Fibroblast of lung (primary cell): ENCODE measurements around the gene LCA5. TPM values are rescaled to one million over a fixed set of nuclear protein-coding genes. Genes with fewer than 3 reads are reported as not detected.

Source experiments
- DNase-seq, 2 donors: peaks; one replicate each; pipeline versions ENCODE4 v3.0.0 to v3.0.0-alpha.2; 2010; ENCODE audit warnings: low read depth in 2 of 2
- H2AFZ ChIP-seq: 2 replicates; pipeline ENCODE4 v1.5.1; 2012; ENCODE audit warnings: low read length, control low read depth, inconsistent platforms
- H3K27ac ChIP-seq: 2 replicates; pipeline ENCODE4 v1.5.1; 2011; ENCODE audit warnings: low read length, control low read depth; ENCODE audit not compliant: insufficient read depth
- H3K27me3 ChIP-seq: 2 replicates; pipeline ENCODE4 v1.5.1; 2011; ENCODE audit warnings: mild to moderate bottlenecking, low read length; ENCODE audit not compliant: control insufficient read depth, insufficient read depth
- H3K36me3 ChIP-seq: 2 replicates; pipeline ENCODE4 v1.5.1; 2011; ENCODE audit warnings: low read length; ENCODE audit not compliant: control insufficient read depth, insufficient read depth
- H3K4me1 ChIP-seq: 2 replicates; pipeline ENCODE4 v1.5.1; 2011; ENCODE audit warnings: low read length; ENCODE audit not compliant: control insufficient read depth, insufficient read depth; ENCODE audit errors: extremely low read depth
- H3K4me2 ChIP-seq: 2 replicates; pipeline ENCODE4 v1.5.1; 2011; ENCODE audit warnings: low read length, control low read depth; ENCODE audit not compliant: insufficient read depth; ENCODE audit errors: extremely low read depth
- H3K4me3 ChIP-seq, 4 experiments: fragments of 200-600 bp in 1 of 4; sonication (generic) in 1 of 4; replicated peaks in 1 of 4; 2 replicates each; pipeline ENCODE4 v1.5.1; 2011 to 2016; ENCODE audit warnings: low read length in 4 of 4, low read depth in 3 of 4, mild to moderate bottlenecking in 3 of 4, control low read depth in 2 of 4, inconsistent platforms in 1 of 4, mixed read lengths in 1 of 4; ENCODE audit not compliant: insufficient read depth in 1 of 4; ENCODE audit errors: control extremely low read depth in 1 of 4
- H3K79me2 ChIP-seq: 2 replicates; pipeline ENCODE4 v1.5.1; 2012; ENCODE audit warnings: mild to moderate bottlenecking, low read length, inconsistent platforms; ENCODE audit not compliant: control insufficient read depth, insufficient read depth
- H3K9ac ChIP-seq: 2 replicates; pipeline ENCODE4 v1.5.1; 2011; ENCODE audit warnings: mild to moderate bottlenecking, low read length, control low read depth; ENCODE audit not compliant: insufficient read depth
- H3K9me3 ChIP-seq: 2 replicates; pipeline ENCODE4 v1.5.1; 2012; ENCODE audit warnings: low read depth, low read length; ENCODE audit not compliant: control insufficient read depth, insufficient read depth
- H4K20me1 ChIP-seq: 2 replicates; pipeline ENCODE4 v1.5.1; 2011; ENCODE audit warnings: low read length; ENCODE audit not compliant: control insufficient read depth, insufficient read depth; ENCODE audit errors: extremely low read depth
- EZH2 ChIP-seq: IDR thresholded peaks from 2 replicates; pipeline ENCODE4 v1.5.1; 2012; ENCODE audit warnings: low read length, control low read depth, mild to moderate bottlenecking; ENCODE audit errors: missing control alignments
- polyA plus RNA-seq, 2 donors: library from polyadenylated mRNA; depleted of rRNA in 1 of 2; stranded (reverse) in 1 of 2; unstranded in 1 of 2; fragments of >200 nt; gene quantifications; 2 replicates each; pipeline ENCODE4 v1.2.1, GENCODE V29; 2011 to 2012; ENCODE audit warnings: missing spikeins in 1 of 2
- total RNA-seq: library from RNA; depleted of rRNA; stranded (reverse); fragments of >200 nt; gene quantifications from 2 replicates; pipeline ENCODE4 v1.2.1, GENCODE V29; 2014
- TF ChIP-seq, protein P1 (sequence below), 2 donors: IDR thresholded peaks in 1 of 2; conservative IDR thresholded peaks in 1 of 2; 1 replicate in 1 of 2; 2 replicates in 1 of 2; pipeline ENCODE4 v1.5.1; 2011 to 2012; ENCODE audit warnings: low read length in 2 of 2, control low read depth in 1 of 2, inconsistent platforms in 1 of 2, low read depth in 1 of 2, mild to moderate bottlenecking in 1 of 2

The LCA5 gene
- total and polyA plus RNA-seq, 2 donors (not counting 1 experiment from before 2014, with no cell fraction given): 3.3 to 7.8 TPM

DNA sequence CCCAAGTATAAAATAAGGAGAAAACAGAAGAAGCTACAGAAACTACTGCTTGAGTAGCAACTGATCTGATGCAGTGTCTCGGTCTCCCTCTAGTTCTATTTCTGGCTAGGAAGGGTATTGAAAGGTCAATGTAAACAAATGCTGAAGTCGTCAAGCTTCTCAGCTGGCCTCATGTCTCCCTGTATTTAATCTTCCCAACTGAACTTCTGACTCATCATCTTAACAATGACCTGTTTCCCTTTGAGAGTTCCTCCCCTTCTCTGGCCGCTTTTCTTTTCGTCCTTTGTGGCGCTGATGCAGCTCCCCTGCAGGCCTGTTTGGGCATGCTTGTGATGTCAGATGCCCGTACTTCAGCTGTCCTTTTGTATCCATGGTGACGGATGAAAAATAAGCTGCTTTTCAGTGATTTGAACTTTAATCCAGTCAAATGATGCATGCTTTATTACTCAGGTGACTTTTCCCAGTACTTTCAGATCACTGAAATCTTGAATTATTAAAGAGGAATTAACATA, 7.8 kb upstream of the LCA5 start:
- Histone ChIP-seq H4K20me1 (no peaks in the 10 kb centered on the region), H3K4me1 (peaks cover 9% of the 10 kb centered on the region), H3K36me3 (no peaks in the 10 kb centered on the region), H3K27ac (peak overlapping the region; percentile 79), H3K4me2 (peak overlapping the region; percentile 94), H3K27me3 (no peaks in the 10 kb centered on the region), H3K9me3 (no peaks in the 10 kb centered on the region), H3K9ac (peak overlapping the region; percentile 23), H2AFZ (no peak overlapping the region), H3K79me2 (no peaks in the 10 kb centered on the region), H3K4me3 (peak overlapping the region in 1 of 4 experiments; percentile 20)
- TF ChIP-seq EZH2: no peak
- TF ChIP-seq, protein P1, sequence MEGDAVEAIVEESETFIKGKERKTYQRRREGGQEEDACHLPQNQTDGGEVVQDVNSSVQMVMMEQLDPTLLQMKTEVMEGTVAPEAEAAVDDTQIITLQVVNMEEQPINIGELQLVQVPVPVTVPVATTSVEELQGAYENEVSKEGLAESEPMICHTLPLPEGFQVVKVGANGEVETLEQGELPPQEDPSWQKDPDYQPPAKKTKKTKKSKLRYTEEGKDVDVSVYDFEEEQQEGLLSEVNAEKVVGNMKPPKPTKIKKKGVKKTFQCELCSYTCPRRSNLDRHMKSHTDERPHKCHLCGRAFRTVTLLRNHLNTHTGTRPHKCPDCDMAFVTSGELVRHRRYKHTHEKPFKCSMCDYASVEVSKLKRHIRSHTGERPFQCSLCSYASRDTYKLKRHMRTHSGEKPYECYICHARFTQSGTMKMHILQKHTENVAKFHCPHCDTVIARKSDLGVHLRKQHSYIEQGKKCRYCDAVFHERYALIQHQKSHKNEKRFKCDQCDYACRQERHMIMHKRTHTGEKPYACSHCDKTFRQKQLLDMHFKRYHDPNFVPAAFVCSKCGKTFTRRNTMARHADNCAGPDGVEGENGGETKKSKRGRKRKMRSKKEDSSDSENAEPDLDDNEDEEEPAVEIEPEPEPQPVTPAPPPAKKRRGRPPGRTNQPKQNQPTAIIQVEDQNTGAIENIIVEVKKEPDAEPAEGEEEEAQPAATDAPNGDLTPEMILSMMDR (conservative IDR thresholded peaks at IDR 0.05 in 1 of 2, IDR thresholded peaks at IDR 0.05 in 1 of 2; ENCODE audit: low read depth in 1 of 2, low read length in 2 of 2): peak; percentile 58 to 74
- peak; percentile 99 to 100 for DNase-seq

DNA sequence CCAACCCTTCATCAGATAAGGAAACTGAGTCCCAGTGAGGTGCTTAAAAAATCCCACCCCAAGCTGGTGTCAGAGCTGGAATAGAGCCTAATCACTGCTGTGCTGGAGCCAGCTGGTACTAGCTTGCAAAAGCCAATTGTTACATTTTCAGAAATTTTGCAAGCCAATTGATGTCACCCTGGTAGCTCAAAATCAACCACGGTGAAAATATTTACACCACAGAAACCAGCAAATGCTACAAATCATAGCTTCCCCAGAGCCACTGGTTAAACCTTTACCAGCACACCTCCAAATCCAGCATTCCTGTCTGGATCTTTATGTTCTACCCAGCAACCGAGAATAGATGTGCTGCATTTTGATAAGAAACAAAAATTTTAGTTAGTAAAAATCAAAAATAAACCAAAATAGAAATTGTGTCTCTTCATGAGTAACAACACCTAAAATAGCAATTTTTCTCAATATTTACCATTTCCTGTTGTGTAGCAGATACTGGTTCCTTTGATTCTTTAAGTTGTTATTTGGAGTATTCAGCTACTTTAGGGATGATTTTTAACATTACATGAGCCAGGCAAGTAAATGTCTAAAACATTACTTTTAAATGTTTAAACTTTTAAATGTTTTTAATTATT, 7.2 kb upstream of the LCA5 start:
- Histone ChIP-seq H2AFZ (no peak overlapping the region), H3K4me1 (peaks cover 9% of the 10 kb centered on the region), H3K4me2 (peak overlapping the region; percentile 94), H3K4me3 (peak overlapping the region in 1 of 4 experiments; percentile 6), H3K79me2 (no peaks in the 10 kb centered on the region), H4K20me1 (no peaks in the 10 kb centered on the region), H3K9ac (no peak overlapping the region), H3K9me3 (no peaks in the 10 kb centered on the region), H3K27ac (peak overlapping the region; percentile 55), H3K27me3 (no peaks in the 10 kb centered on the region), H3K36me3 (no peaks in the 10 kb centered on the region)
- TF ChIP-seq, protein P1 (conservative IDR thresholded peaks at IDR 0.05 in 1 of 2, IDR thresholded peaks at IDR 0.05 in 1 of 2; ENCODE audit: low read depth in 1 of 2, low read length in 2 of 2): no peak
- TF ChIP-seq EZH2: no peak
- DNase-seq: peak; percentile 56 to 89

DNA sequence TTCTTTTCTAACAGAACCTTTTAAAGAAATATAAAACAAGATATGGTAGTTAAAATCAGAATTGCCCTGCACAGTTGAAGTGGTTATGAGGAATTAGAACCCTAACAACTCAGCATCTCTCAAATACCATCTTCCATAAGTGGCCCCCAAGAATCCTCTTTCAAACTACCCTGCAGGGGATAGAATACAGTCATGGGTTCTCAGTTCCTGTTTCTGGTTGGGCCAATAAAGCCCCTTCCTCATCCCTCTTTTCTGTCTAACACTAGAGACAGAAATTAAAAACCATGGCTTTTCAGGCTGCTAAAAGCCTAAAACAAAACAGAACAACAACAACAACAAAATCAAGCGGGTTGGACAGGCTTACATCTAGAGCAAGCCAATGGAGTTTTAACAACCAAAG, 6.7 kb upstream of the LCA5 start:
- no peak for TF ChIP-seq EZH2
- TF ChIP-seq, protein P1 (conservative IDR thresholded peaks at IDR 0.05 in 1 of 2, IDR thresholded peaks at IDR 0.05 in 1 of 2; ENCODE audit: low read depth in 1 of 2, low read length in 2 of 2): no peak
- H3K27me3 ChIP-seq: no peaks in the 10 kb centered on the region
- no peaks in the 10 kb centered on the region for H4K20me1 ChIP-seq
- H3K9me3 ChIP-seq: no peaks in the 10 kb centered on the region
- no peak overlapping the region for H3K4me3 ChIP-seq
- H3K4me2 ChIP-seq: peak overlapping the region; percentile 94
- H3K79me2 ChIP-seq: no peaks in the 10 kb centered on the region
- no peaks in the 10 kb centered on the region for H3K36me3 ChIP-seq
- H2AFZ ChIP-seq: no peak overlapping the region
- DNase-seq: no peak
- peaks cover 9% of the 10 kb centered on the region for H3K4me1 ChIP-seq
- H3K27ac ChIP-seq: peak overlapping the region; percentile 55
- H3K9ac ChIP-seq: no peak overlapping the region
